SK-N-SH (cell line): ENCODE data around the gene C11orf91.

ENCODE experiments used
- CTCF ChIP-seq: fragments of 200-600 bp; sonication (generic); IDR thresholded peaks from 2 replicates; pipeline ENCODE4 v1.6.1; 2017; ENCODE audit warnings: antibody characterized with exemption, mild to moderate bottlenecking, moderate library complexity
- EP300 ChIP-seq, 2 experiments: IDR thresholded peaks; 2 replicates each; pipeline versions ENCODE4 v1.4.0 to v1.6.1; 2012; ENCODE audit warnings: borderline replicate concordance in 1 of 2, low read depth in 1 of 2, low read length in 1 of 2
- EZH2phosphoT487 ChIP-seq: fragments of 200-600 bp; sonication (generic); IDR thresholded peaks from 2 replicates; pipeline ENCODE4 v1.6.1; 2017; ENCODE audit warnings: low read depth, mixed run types, mild to moderate bottlenecking, antibody characterized with exemption, moderate library complexity, borderline replicate concordance
- FOSL2 ChIP-seq: IDR thresholded peaks from 2 replicates; pipeline ENCODE4 v1.4.0; 2012; ENCODE audit warnings: low read depth, mild to moderate bottlenecking, moderate library complexity, borderline replicate concordance
- MAX ChIP-seq: IDR thresholded peaks from 2 replicates; pipeline ENCODE4 v1.4.0; 2012; ENCODE audit warnings: low read depth
- MXI1 ChIP-seq: IDR thresholded peaks from 2 replicates; pipeline ENCODE4 v1.6.1; 2012; ENCODE audit warnings: mild to moderate bottlenecking, low read depth, low read length, improper control_type of control experiment
- NRF1 ChIP-seq: IDR thresholded peaks from 2 replicates; pipeline ENCODE4 v1.6.1; 2012; ENCODE audit warnings: low read depth, mild to moderate bottlenecking, low read length
- POLR2AphosphoS5 ChIP-seq: IDR thresholded peaks from 2 replicates; pipeline ENCODE4 v1.6.1; 2012; ENCODE audit warnings: low read depth, low read length
- REST ChIP-seq: IDR thresholded peaks from 2 replicates; pipeline ENCODE4 v1.6.1; 2012; ENCODE audit warnings: mild to moderate bottlenecking, low read depth, low read length, moderate library complexity
- SMC3 ChIP-seq: IDR thresholded peaks from 2 replicates; pipeline ENCODE4 v1.6.1; 2012; ENCODE audit warnings: low read depth, low read length, improper control_type of control experiment
- TEAD4 ChIP-seq: IDR thresholded peaks from 2 replicates; pipeline ENCODE4 v1.4.0; 2012; ENCODE audit warnings: mild to moderate bottlenecking, borderline replicate concordance; ENCODE audit not compliant: insufficient read depth

- no peak for TF ChIP-seq POLR2AphosphoS5
- no peak for TF ChIP-seq MAX
- TF ChIP-seq TEAD4: no peak
- TF ChIP-seq CTCF: no peak
- no peak for TF ChIP-seq NRF1
- TF ChIP-seq SMC3: no peak
- no peak for TF ChIP-seq REST
- TF ChIP-seq EZH2phosphoT487: no peak
- TF ChIP-seq EP300 (IDR thresholded peaks at IDR 0.05; ENCODE audit: borderline replicate concordance in 1 of 2, low read depth in 1 of 2, low read length in 1 of 2): no peak
- no peak for TF ChIP-seq MXI1
- TF ChIP-seq FOSL2: no peak
These were observed 31.3 kb upstream of the C11orf91 start for GRCh38 chr11:33731723-33732531.
